Raji (cell line): ENCODE results near the gene IL10.

ENCODE experiments used
- POLR2A ChIP-seq: IDR thresholded peaks from 2 replicates; pipeline ENCODE4 v1.6.1; 2011; ENCODE audit warnings: low read depth, low read length, control low read depth; ENCODE audit not compliant: insufficient read depth

The IL10 gene

DNA sequence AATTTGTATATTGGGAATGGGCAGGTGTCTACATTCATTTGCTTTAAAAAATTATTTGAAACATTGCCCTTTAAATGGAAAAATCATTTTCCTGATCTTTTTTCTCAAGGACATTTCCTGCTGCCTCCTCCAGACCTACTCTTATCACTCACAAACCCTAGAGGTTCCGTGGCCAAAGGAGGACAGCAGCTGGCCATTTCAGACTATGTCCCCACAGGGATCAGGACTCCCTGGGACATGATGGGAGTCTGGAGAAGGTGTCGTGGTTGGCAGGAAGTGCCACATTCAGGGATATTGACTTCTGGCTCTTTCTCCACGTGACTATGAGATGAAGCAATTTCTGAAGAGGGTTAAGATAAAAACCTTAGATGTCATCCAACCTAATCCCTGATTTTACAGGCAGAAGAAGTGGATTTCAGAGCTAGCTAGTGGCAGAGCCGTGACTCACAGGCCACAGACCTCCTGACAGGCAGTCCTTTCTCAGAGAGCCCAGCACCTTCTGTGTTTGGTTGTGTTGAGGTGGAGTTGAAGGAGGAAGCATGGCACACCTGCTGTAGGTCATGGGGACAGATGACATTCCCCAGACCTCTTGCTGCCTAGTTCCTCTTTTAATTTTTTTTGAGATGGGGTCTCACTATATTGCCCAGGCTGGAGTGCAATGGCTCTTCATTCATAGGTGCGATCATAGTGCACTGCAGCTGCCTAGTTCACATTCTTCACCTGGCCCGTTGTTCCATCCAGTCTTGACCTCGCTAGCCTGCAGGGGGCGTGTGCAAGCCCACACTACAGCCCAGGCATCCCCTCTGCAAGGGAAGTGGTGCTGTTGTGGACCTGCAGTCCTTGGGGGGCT is 25.5 kb upstream of the IL10 start:
- TF ChIP-seq POLR2A, result no peak

DNA sequence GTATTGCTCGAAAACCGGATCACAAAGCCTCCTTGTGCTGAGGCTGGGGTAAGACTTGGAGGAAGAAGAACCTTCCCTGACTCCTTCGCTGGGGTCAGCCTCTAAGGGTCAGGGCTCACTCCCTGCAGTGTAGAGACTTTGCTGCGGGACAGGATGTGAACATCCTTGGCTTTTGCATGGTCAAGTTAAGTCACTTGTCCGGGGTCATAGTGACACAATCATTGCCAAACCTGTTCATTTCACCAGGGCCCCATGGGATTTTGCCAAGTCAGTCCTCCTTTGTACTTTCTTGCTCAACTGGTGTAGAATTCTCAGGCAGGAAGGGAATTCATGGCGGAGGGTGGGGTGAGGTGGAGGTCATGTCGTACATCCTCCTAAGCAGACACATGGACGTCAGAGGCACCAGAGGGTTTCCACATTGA is 24.7 kb upstream of the IL10 start:
- no peak for TF ChIP-seq POLR2A

DNA sequence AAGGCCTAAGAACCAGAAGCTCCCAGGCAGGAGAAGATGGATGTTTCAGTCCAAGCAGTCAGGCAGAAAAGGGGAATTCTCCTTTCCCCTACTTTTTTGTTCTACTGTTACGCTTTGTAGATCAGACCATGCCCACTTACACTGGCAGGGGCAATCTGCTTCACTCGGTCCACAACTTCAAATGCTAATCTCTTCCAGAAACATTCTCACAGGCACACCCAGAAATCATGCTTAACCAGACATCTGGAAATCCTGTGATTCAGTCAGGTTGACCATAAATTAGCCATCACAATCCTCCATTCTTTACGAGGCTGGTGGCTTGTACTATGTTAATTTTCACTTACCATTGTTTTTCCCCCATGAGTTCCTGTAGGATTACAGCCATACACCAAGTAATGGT is 23.8 kb upstream of the IL10 start:
- no peak for TF ChIP-seq POLR2A

DNA sequence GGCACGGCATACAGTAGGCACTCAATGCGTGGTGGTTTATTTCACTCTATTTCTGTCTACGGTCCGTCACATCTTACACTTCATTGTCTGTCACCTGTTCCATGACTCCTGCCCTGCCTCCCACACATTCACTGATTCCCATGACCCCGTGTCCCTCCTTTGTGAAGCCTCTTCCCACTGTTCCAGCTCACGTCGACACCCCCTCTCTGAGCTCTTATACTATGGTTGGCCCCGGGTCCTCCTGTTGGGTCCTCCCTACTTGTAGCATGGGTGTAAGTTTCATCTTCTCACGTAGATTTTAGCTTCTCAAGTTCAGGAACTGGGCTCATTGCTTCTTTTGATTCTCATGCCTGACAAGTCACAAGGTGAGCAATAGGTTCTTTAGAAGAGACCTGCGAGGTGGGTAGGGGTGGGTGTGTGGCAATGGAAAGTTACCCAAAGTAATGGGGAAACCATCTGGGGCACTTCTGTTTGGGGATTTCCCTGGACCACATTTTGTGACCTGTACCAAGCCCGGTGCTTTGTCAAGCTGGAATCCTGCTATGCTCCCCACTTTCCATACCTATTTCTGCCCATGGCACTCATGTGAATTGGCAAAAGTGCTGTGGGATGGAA is 22.1 kb upstream of the IL10 start:
- no peak for TF ChIP-seq POLR2A

DNA sequence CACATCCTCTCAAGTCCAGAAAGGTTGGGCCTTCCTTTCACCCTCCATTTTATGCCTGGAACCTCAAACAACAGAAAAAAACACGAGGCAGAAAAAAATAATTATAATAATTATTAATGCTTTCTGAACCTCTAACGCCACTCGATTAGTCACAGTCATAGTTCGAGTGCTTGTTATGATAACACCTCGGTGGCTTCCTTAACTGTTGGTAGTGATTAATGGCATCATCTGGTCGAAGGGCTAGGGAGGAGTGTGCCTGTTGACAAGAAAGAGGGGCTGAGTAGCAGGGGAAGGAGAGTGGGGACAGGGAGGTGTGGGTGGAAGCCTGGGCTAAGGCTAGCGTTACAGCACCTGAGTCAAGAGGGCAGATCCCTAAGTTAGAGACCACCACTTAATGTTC is 21.3 kb upstream of the IL10 start:
- TF ChIP-seq POLR2A, result no peak

DNA sequence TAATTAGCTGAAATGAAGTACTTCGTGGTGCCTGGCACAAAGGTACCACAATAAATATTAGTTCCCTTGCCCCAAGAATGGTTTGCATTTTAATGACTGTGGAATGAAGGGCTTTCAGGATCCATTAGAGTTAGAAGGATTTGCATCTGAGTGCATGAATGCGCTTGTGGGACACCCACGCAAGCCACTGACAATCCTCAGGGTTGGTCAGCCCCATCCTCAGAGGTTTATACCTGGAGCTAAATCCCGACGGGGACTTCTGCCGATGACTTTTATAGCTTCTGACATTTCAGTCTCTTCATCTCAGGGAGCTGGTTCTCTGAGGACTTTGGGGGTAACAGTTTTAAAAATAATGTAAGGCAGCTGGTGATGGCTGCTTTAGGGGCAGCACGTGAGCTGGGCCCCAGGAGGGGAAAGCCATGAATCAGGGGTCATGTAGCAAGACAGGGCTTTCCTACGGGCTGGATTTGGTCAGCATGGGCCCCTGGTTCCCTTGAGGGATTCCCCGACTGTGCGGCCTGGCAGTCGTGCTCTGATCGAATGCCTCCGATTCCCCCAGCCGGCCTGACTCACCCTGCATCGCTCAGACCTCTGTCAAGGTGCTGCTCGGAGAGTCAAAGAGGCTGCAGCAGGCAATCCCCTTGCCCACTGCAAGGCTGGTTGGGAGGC is 20.8 kb upstream of the IL10 start:
- TF ChIP-seq POLR2A, result no peak

DNA sequence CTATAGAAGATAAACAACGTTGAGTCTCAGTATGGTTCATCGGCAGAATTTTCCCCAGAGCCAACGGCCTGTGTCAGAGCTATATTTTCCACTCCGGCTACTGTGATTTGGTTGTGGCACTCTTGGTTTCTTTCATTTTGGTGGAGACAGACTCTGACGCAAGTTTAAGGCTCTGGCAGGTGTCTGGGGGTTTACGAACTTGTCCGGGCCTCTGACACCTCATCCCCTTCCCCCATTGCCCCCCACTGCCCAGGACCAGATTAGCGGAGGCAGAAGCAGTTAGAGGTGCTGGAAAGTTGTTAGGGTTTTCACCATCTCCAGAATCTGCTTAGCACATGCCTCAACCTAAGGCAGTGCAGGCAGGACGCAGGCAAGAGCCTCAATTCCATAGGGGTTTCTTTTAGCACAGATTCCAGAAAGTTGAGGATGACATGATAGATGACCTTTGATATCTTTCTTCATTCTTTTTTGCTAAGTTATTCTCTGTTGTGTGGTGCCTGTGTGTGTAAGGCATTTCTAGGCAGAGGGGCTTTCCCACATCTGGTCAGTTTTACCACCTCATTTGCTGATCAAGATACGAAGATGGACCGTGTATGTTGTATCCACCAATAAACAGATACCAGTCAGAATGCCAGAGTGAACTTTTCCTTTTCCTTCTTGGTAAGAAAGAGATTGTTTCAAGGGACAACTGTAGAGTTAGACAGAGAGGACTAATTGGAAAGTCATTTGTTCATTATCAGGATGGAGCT is 18.4 kb upstream of the IL10 start:
- TF ChIP-seq POLR2A, result 0 out of 2 replicates have a peak, but pooled peaks have one; percentile 21

DNA sequence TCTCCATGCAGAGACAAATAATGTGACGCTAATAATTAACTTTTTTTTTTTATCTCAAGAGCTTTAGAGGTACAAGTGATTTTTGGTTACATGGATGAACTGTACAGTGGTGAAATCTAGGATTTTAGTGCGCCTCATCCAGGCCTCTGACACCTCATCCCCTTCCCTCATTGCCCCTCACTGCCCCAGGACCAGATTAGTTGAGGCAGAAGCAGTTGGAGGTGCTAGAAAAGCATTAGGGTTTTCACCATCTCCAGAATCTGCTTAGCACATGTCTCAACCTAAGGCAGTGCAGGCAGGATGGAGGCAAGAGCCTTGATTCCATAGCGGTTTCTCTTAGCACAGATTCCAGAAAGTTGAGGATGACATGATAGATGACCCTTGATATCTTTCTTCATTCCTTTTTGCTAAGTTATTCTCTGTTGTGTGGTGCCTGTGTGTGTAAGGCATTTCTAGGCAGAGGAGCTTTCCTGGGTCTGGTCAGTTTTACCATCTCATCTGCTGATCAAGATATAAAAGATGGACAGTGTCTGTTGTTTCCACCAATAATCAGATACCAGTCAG is 16.3 kb upstream of the IL10 start:
- TF ChIP-seq POLR2A, result no peak

DNA sequence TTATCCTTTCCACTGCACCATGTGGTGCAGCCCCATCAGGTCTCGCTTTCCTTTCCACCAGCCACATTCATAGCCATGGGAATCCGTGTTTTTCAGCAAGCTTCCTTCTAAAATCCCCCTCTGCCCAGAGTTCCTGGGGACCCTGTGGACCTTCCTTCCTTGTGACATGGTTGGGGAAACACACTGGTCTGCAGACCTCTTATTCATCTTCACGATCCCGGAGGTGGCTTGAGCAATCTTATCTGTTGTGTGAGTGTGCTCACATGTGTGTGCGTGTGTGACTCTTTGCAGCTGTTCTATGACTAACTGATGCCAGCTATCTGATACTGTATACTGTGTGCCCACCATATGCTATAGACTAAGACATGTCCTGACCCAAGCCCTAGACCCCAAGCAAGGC is 15.6 kb upstream of the IL10 start:
- no peak for TF ChIP-seq POLR2A

DNA sequence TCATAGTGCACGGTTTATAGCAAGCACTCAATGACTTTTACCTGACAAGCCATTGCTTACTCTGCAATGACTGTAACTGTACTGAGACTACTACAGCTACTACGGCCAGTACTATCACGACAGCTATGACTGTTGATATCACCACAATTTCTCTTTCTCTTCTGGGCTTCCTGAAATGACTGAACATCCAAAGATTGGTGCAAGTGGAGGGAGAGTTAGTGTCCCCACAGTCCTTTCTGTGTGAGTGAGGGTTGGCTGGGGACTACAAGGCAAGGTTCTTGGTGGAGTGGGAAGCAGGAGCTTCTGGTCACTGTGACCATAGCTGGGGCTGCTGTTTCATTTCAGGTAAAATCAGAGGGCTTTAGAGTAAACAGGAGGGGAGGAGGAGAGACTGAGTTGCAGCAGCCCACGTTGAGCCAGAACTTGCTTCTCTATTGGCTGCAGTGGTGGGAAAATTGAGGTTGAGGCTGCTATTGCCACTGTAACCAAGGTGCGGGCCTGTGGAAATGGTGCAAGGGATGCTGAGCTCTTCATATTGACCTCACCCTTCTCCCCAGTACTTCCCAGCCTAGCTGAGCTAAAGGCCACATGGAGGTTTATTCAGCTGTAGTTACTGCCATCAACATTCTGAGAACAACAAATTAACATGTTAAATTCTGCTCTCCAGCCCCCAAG is 14.1 kb upstream of the IL10 start:
- TF ChIP-seq POLR2A, result no peak

DNA sequence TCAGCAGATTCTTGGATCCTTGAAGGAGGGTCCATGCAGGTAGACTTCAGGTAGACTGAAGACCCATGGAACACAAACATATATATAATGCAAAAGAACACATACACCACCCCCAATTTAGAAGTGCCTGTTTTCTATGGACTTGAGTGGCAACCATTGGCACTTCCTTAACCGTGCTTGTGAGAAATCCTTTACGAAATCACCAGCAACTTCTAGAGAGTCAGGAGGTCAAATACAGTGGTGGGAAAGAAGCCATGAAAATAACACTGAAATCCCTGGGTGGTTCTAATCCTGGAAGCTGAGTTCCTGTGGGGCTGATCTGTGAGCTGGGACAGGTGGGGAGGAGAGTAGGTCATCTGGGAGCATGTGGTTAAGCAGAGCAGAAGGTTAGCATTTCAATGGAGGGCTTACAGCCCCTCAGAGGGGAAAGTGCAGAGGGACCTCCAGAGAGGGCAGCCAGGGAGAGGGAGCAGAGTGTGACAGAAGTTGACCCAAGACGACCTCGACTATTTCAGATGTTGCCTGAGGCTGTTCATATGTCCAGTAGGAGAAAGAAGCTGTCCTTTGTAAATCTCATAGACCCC is 13.0 kb upstream of the IL10 start:
- no peak for TF ChIP-seq POLR2A

DNA sequence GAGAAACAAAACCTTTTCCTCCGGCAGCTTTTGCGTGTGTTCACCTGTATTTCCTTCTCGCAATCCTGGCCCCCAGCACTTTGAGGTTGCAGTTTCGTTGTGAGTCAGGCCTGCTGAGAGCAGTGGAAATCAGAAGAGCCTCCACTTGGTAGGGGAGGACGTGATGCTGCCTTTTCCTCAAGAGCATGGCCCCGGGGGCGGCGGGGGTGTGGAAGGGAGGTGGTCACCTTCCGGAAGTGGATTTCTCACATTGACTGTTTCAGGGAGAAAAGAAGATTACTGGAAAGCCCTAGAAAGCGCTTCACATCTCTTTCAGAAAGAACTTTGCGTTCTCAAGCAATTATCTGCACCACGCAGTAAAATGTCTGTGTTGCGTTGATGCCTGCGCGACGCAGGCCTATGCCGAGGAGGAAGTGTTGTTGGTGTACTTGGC is 12.2 kb upstream of the IL10 start:
- TF ChIP-seq POLR2A, result no peak

DNA sequence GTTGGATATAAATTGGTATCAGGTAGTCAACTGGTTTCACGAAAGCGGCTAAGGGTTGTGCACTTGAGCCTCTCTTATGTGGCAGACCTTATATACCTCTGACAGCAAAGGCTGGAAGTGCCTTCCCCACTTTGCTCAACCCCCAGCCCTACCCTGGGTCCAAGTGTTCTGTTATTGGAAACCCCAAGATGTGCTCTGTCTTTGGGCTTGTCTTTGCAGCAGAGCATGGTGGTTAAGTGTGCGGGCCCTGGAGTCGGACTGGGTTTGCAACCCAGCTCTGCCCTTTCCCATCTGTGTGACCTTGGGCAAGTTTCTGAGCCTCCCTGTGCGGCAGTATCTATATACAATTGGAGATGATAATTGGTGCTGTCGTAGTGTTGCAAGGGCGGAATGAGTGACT is 11.2 kb upstream of the IL10 start:
- TF ChIP-seq POLR2A, result no peak

DNA sequence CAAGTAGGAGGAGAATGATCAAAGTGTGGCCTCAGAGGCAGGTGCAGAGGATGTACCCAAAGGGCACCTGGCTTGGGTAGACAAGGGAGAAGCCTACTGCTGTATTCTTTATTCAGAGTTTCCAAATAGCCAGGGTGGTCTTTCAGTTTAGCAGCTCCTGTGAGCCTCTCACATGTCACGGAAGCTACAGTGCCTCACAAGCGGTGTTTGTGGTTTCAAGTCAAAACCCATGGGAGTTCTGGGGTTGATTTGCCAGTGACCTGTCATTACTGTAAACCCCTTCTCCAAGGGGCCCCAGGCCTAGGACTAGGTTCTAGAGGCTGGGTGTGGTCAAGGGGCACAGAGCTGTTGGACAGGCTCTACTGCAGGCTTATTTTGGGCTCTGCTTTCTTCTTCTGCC is 10.2 kb upstream of the IL10 start:
- TF ChIP-seq POLR2A, result no peak
